ENCODE measurements around the gene ABCA12.

DNA sequence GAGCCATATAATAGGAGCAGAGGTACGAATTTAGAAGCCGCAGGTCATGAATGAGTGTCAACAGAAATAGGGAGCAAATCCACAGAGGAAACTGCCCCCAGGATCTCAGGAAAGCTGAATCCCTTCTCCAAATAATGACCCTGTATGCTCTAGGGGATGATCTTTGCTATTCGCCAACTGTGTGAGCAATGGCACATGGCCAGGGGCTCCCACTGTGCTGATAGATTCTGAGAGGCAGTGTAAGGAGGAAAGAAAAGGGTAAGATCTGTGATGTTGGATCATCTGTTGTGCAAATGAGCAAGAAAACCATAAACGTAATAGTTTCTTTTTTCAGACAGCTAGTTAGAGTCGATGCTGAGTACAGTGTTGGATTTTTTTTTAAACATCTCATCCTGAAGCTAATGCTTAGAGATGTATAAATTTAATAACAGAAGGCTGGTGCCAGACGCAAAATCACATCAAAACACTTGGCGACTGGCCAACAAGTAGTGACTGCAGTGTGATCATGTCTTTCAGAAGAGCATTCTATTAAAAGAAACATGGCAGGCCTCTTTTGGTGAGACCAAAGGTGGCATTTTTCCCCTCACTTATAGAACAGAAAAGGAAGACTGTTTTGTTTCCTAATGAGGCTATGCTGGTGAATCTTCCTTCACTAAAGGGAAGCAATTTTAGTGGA lies 77.4 kb downstream of the ABCA12 start:
- TF ChIP-seq, protein P1, sequence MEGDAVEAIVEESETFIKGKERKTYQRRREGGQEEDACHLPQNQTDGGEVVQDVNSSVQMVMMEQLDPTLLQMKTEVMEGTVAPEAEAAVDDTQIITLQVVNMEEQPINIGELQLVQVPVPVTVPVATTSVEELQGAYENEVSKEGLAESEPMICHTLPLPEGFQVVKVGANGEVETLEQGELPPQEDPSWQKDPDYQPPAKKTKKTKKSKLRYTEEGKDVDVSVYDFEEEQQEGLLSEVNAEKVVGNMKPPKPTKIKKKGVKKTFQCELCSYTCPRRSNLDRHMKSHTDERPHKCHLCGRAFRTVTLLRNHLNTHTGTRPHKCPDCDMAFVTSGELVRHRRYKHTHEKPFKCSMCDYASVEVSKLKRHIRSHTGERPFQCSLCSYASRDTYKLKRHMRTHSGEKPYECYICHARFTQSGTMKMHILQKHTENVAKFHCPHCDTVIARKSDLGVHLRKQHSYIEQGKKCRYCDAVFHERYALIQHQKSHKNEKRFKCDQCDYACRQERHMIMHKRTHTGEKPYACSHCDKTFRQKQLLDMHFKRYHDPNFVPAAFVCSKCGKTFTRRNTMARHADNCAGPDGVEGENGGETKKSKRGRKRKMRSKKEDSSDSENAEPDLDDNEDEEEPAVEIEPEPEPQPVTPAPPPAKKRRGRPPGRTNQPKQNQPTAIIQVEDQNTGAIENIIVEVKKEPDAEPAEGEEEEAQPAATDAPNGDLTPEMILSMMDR (conservative IDR thresholded peaks at IDR 0.05), result no peak
- no peak for TF ChIP-seq ZFX (IDR thresholded peaks at IDR 0.05)

Measured in C4-2B (cell line).